ENCODE measurements around the gene OR10AD1. TPM values are rescaled to one million over a fixed set of nuclear protein-coding genes. Genes with fewer than 3 reads are reported as not detected.

The OR10AD1 gene
- total and polyA plus RNA-seq, 9 of the 15 experiments (the other 6 are each of a cell fraction or from before 2014, with no cell fraction given): not detected

DNA sequence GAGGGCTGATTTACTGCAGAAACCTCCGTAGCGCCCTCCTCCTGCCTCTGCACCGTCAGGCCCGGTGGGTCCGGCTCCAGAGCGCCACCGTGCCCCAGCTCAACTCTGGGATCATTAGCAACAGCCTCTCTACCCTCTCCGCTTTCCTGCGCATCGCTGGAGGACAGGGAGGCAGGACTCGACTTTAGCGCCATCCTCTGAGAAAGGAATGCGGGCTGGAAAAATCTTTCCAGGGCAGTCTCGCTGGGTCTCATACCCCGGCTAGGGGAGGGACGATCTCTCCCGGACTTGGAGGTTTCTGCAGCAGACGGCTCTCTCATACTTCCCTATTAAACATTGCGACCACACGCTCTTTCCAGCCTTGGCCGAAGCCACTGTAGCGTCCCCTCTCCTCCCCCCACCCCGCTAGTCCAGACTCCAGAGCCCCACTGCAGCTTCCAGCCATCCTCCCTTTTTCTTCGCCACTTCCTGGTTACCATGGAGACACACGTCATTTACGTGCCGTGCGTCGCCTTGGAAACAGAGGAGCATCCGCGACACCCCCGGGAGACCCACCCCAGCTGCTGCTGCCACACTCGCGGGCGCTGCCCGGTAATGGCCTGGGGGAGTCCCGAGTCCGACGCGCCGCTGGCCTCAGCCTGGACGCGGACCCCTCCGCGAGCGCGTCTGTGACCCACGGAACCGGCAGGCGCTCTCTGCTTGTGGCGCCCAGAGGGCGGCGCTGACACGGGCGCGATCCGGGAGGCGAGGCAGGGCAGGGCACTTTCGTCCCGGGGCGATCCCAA is 19.8 kb downstream of the OR10AD1 start, which contains the start of gene CCDC184 (continued):
- TF ChIP-seq SMC3 (conservative IDR thresholded peaks at IDR 0.05; ENCODE audit: insufficient read depth, low read depth, low read length) (0 out of 2 replicates have a peak, but pooled peaks have one; percentile 4), FOXJ2 (tag; IDR thresholded peaks at IDR 0.05) (no peak), FOXK2 (conservative IDR thresholded peaks at IDR 0.05 in 1 of 2, IDR thresholded peaks at IDR 0.05 in 1 of 2; ENCODE audit: low read depth in 2 of 2) (no peak), SUPT5H (IDR thresholded peaks at IDR 0.05) (no peak), MAZ (CRISPR knock-in tag; conservative IDR thresholded peaks at IDR 0.05 in 1 of 2, IDR thresholded peaks at IDR 0.05 in 1 of 2) (peak in 1 of 2 experiments; percentile 36; a peak in 1 of 4 replicates), ZNF785 (CRISPR knock-in tag; IDR thresholded peaks at IDR 0.05) (no peak), CHD4 (IDR thresholded peaks at IDR 0.05; ENCODE audit: insufficient read depth, insufficient replicate concordance, low read depth, low read length, poor library complexity, severe bottlenecking) (no peak), U2AF2 (optimal IDR thresholded peaks at IDR 0.05; ENCODE audit: low read depth, low read length) (no peak), CREB1 (IDR thresholded peaks at IDR 0.05) (no peak), CREB1 (CRISPR knock-in tag; IDR thresholded peaks at IDR 0.05) (peak; percentile 51; the same call in 1 of the 2 replicates), CHD1 (IDR thresholded peaks at IDR 0.05; ENCODE audit: low read length) (no peak), HDAC8 (tag; IDR thresholded peaks at IDR 0.05) (no peak), NRF1 (conservative IDR thresholded peaks at IDR 0.05 in 1 of 2, IDR thresholded peaks at IDR 0.05 in 1 of 2) (peak; percentile 65 to 71), ZNF717 (CRISPR knock-in tag; IDR thresholded peaks at IDR 0.05) (no peak), PYGO2 (tag; IDR thresholded peaks at IDR 0.05) (no peak), ELF4 (CRISPR knock-in tag; IDR thresholded peaks at IDR 0.05) (no peak), BRF1 (IDR thresholded peaks at IDR 0.05; ENCODE audit: borderline replicate concordance, extremely low read depth, insufficient read length) (no peak)
- TF ChIP-seq, protein P1, sequence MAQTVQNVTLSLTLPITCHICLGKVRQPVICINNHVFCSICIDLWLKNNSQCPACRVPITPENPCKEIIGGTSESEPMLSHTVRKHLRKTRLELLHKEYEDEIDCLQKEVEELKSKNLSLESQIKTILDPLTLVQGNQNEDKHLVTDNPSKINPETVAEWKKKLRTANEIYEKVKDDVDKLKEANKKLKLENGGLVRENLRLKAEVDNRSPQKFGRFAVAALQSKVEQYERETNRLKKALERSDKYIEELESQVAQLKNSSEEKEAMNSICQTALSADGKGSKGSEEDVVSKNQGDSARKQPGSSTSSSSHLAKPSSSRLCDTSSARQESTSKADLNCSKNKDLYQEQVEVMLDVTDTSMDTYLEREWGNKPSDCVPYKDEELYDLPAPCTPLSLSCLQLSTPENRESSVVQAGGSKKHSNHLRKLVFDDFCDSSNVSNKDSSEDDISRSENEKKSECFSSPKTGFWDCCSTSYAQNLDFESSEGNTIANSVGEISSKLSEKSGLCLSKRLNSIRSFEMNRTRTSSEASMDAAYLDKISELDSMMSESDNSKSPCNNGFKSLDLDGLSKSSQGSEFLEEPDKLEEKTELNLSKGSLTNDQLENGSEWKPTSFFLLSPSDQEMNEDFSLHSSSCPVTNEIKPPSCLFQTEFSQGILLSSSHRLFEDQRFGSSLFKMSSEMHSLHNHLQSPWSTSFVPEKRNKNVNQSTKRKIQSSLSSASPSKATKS (CRISPR knock-in tag; IDR thresholded peaks at IDR 0.05): no peak
- TF ChIP-seq, protein P2, sequence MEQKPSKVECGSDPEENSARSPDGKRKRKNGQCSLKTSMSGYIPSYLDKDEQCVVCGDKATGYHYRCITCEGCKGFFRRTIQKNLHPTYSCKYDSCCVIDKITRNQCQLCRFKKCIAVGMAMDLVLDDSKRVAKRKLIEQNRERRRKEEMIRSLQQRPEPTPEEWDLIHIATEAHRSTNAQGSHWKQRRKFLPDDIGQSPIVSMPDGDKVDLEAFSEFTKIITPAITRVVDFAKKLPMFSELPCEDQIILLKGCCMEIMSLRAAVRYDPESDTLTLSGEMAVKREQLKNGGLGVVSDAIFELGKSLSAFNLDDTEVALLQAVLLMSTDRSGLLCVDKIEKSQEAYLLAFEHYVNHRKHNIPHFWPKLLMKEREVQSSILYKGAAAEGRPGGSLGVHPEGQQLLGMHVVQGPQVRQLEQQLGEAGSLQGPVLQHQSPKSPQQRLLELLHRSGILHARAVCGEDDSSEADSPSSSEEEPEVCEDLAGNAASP (IDR thresholded peaks at IDR 0.05): no peak
- TF ChIP-seq, protein P3, sequence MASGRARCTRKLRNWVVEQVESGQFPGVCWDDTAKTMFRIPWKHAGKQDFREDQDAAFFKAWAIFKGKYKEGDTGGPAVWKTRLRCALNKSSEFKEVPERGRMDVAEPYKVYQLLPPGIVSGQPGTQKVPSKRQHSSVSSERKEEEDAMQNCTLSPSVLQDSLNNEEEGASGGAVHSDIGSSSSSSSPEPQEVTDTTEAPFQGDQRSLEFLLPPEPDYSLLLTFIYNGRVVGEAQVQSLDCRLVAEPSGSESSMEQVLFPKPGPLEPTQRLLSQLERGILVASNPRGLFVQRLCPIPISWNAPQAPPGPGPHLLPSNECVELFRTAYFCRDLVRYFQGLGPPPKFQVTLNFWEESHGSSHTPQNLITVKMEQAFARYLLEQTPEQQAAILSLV (tag; IDR thresholded peaks at IDR 0.05): no peak
- TF ChIP-seq, protein P4, sequence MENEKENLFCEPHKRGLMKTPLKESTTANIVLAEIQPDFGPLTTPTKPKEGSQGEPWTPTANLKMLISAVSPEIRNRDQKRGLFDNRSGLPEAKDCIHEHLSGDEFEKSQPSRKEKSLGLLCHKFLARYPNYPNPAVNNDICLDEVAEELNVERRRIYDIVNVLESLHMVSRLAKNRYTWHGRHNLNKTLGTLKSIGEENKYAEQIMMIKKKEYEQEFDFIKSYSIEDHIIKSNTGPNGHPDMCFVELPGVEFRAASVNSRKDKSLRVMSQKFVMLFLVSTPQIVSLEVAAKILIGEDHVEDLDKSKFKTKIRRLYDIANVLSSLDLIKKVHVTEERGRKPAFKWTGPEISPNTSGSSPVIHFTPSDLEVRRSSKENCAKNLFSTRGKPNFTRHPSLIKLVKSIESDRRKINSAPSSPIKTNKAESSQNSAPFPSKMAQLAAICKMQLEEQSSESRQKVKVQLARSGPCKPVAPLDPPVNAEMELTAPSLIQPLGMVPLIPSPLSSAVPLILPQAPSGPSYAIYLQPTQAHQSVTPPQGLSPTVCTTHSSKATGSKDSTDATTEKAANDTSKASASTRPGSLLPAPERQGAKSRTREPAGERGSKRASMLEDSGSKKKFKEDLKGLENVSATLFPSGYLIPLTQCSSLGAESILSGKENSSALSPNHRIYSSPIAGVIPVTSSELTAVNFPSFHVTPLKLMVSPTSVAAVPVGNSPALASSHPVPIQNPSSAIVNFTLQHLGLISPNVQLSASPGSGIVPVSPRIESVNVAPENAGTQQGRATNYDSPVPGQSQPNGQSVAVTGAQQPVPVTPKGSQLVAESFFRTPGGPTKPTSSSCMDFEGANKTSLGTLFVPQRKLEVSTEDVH (IDR thresholded peaks at IDR 0.05; ENCODE audit: low read depth, partially characterized antibody): no peak

Data from K562 (cell line).